HG02642 (cell line): Measurements from ENCODE around the gene CNIH3.

ENCODE experiments used
- ATAC-seq: cut with Tn5 transposase; IDR thresholded peaks from one replicate; pipeline ENCODE4 v1.9.1; 2021; ENCODE audit warnings: mild to moderate bottlenecking; ENCODE audit not compliant: unreplicated experiment, poor library complexity

CNIH3 gene

GRCh38 chr1:224736619-224737352, 120.7 kb downstream of the CNIH3 start:
- peak; percentile 72 for ATAC-seq

- no peak for ATAC-seq
Measured at GRCh38 chr1:224737353-224737727, 121.2 kb downstream of the CNIH3 start.

- ATAC-seq, result no peak
Measured at GRCh38 chr1:224739303-224739996, 123.3 kb downstream of the CNIH3 start.

GRCh38 chr1:224739997-224740684, 124.0 kb downstream of the CNIH3 start:
- ATAC-seq, result peak; percentile 74

- no peak for ATAC-seq
Measured at GRCh38 chr1:224740685-224741052, 124.6 kb downstream of the CNIH3 start.

- no peak for ATAC-seq
Measured at GRCh38 chr1:224742349-224742748, 126.2 kb downstream of the CNIH3 start.

GRCh38 chr1:224743608-224744164, 127.6 kb downstream of the CNIH3 start:
- ATAC-seq, result no peak

GRCh38 chr1:224744521-224744920, 128.4 kb downstream of the CNIH3 start:
- ATAC-seq, result no peak

GRCh38 chr1:224745394-224745793, 129.3 kb downstream of the CNIH3 start:
- ATAC-seq, result peak; percentile 3

- ATAC-seq, result peak; percentile 60
Measured at GRCh38 chr1:224745924-224746323, 129.8 kb downstream of the CNIH3 start.

GRCh38 chr1:224747578-224747977, 131.5 kb downstream of the CNIH3 start:
- ATAC-seq, result peak; percentile 57

- ATAC-seq, result no peak
Measured at GRCh38 chr1:224749916-224750315, 133.8 kb downstream of the CNIH3 start.

GRCh38 chr1:224751624-224752311, 135.7 kb downstream of the CNIH3 start:
- no peak for ATAC-seq

- ATAC-seq, result no peak
Measured at GRCh38 chr1:224753491-224753890, 137.4 kb downstream of the CNIH3 start.

- ATAC-seq, result no peak
Measured at GRCh38 chr1:224755586-224755985, 139.5 kb downstream of the CNIH3 start.

GRCh38 chr1:224757508-224757907, 141.4 kb downstream of the CNIH3 start:
- no peak for ATAC-seq

GRCh38 chr1:224759135-224759534, 143.0 kb downstream of the CNIH3 start:
- no peak for ATAC-seq

GRCh38 chr1:224759681-224760091, 143.6 kb downstream of the CNIH3 start:
- no peak for ATAC-seq

GRCh38 chr1:224760163-224760562, 144.0 kb downstream of the CNIH3 start:
- ATAC-seq, result no peak

GRCh38 chr1:224761245-224761644, 145.1 kb downstream of the CNIH3 start:
- no peak for ATAC-seq
